ENCODE measurements around the gene HSPD1. TPM values are rescaled to one million over a fixed set of nuclear protein-coding genes. Genes with fewer than 3 reads are reported as not detected.

Gene HSPD1
- total and polyA plus RNA-seq, 9 of the 15 experiments (the other 6 are each of a cell fraction or from before 2014, with no cell fraction given), result 398 to 1,014 (median 622) TPM

- no peak for TF ChIP-seq ZNF518B (CRISPR knock-in tag; IDR thresholded peaks at IDR 0.05)
- TF ChIP-seq ZNF324 (CRISPR knock-in tag; IDR thresholded peaks at IDR 0.05), result no peak
- TF ChIP-seq KLF13 (tag; IDR thresholded peaks at IDR 0.05; ENCODE audit: borderline replicate concordance, low read depth), result no peak
- no peak for TF ChIP-seq CBX8 (IDR thresholded peaks at IDR 0.05; ENCODE audit: borderline replicate concordance, extremely low read depth, low read depth, low read length, poor library complexity, severe bottlenecking)
- TF ChIP-seq ATF1 (CRISPR knock-in tag; IDR thresholded peaks at IDR 0.05), result no peak
- TF ChIP-seq ATF1 (tag; IDR thresholded peaks at IDR 0.05), result peak; percentile 95
- no peak for TF ChIP-seq MAFG (tag; conservative IDR thresholded peaks at IDR 0.05)
- no peak for TF ChIP-seq CEBPZ (IDR thresholded peaks at IDR 0.05; ENCODE audit: borderline replicate concordance, low read depth, low read length)
- TF ChIP-seq HMG20B (CRISPR knock-in tag; IDR thresholded peaks at IDR 0.05), result no peak
- TF ChIP-seq TCF15 (CRISPR knock-in tag; IDR thresholded peaks at IDR 0.05), result no peak
- no peak for TF ChIP-seq SAFB (IDR thresholded peaks at IDR 0.05; ENCODE audit: borderline replicate concordance, low read depth, low read length)
- TF ChIP-seq HNRNPLL (IDR thresholded peaks at IDR 0.05; ENCODE audit: low read depth, low read length, poor library complexity, severe bottlenecking), result peak; percentile 100
- TF ChIP-seq CREB1 (IDR thresholded peaks at IDR 0.05), result peak; percentile 89
- peak; percentile 79; the same call in 1 of the 2 replicates for TF ChIP-seq CREB1 (CRISPR knock-in tag; IDR thresholded peaks at IDR 0.05)
- 0 out of 4 replicates have a peak, but pooled peaks of 1 of the 2 experiments have one; percentile 41 for TF ChIP-seq FOXA3 (CRISPR knock-in tag; conservative IDR thresholded peaks at IDR 0.05 in 1 of 2, IDR thresholded peaks at IDR 0.05 in 1 of 2)
- TF ChIP-seq MCM5 (IDR thresholded peaks at IDR 0.05; ENCODE audit: low read depth), result no peak
- TF ChIP-seq GATA2 (CRISPR knock-in tag; IDR thresholded peaks at IDR 0.05), result no peak
- TF ChIP-seq RBM15 (IDR thresholded peaks at IDR 0.05; ENCODE audit: insufficient read depth, low read length), result no peak
- no peak for TF ChIP-seq ZNF436 (CRISPR knock-in tag; IDR thresholded peaks at IDR 0.05)
- no peak for TF ChIP-seq COPS2 (conservative IDR thresholded peaks at IDR 0.05)
- no peak for TF ChIP-seq NFIX (CRISPR knock-in tag; IDR thresholded peaks at IDR 0.05; ENCODE audit: low read depth)
Measured at GRCh38 chr2:197453123-197453913, 46.3 kb downstream of the HSPD1 start, which contains the start of gene COQ10B (continued).

Data from K562 (cell line).